ENCODE data around the gene FAM120A. TPM values are rescaled to one million over a fixed set of nuclear protein-coding genes. Genes with fewer than 3 reads are reported as not detected.

The FAM120A gene
- total RNA-seq, 4 donors from 2014 or later, result 44.4 to 94.7 (median 72.3) TPM

DNA sequence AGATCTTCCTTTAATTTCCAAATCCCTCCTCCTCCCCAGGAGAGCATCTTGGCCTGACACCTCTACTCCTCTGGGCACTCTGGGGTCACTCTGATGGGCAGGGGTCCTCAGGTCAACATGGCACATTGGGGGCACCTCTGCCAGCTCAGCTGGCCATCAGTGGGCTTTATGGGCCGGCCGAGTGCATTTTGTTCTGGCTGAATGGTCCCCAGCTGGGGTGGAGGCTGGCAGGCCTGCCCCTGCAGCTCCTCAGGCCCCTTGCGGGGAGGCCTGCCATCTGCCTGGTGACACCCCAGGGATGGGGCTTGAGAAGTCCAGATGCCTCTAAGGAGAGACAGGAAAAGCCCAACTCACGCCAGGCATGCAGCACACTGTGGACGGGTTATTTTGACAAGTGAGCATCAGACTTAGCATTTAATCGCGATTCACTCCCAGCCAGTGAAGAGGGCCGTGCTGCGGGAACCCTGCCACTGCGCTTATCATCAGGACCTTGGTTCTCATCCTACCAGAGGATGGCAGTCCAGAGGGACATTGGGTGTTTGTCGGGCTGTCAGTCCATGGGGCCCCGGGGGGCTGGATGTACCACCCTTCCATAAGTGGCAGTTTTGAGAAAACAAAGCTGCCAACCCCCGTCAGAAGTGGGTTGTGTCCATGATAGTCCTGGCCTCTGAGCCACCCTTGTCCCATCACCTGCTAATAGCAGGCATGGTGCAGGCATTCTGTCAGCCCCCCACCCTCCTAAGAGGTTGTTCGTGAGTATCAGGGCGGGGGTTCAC, 146.6 kb downstream of the FAM120A start:
- TF ChIP-seq POLR2A (IDR thresholded peaks at IDR 0.05), result no peak
- ATAC-seq, result no peak
- Histone ChIP-seq H3K27ac (peak overlapping the region in 1 of 4 donors; percentile 7), H3K9me3 (no peaks in the 10 kb centered on the region), H3K27me3 (no peaks in the 10 kb centered on the region), H3K36me3 (no peaks in the 10 kb centered on the region), H3K4me3 (no peak overlapping the region), H3K4me1 (peaks cover 22 to 55% of the 10 kb centered on the region in 2 donors)
- intact Hi-C loops (cut with DNase I; ENCODE audit: low total_unique reads), result no loop called here
- no peak for DNase-seq
- in situ Hi-C loops (cut with MboI; ENCODE audit: low sequenced_read_pairs in 4 of 4), result no loop called here

DNA sequence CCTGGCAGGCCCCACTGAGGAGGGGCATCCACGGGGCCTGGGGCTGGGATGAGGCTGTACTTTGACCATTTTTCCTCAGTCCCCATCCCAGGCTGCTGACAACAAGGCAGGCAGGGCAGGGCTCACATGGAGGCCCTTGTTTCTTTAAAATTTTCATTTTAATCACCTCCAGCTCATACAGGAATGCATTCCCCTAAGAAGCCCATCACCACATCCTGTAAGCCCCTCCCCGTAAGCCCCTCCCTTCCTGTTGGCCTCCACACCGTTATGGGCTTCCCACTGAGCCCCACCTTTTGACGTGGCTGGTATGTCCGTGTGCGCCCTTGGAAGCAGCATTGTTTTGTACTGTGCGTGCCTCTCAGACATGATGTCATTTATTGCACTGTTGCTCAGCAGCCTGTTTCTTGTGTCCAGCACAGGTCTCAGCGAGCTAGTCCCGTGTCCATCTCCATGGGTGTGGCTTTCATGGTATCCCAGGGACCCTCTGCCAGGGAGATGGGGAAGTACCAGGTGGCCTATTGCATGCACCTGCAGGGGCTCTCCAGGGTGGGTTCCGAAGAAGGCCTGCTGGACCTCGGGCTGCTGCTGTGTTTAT, 147.3 kb downstream of the FAM120A start:
- DNase-seq (no peak), ATAC-seq (no peak)
- no peak for TF ChIP-seq POLR2A (IDR thresholded peaks at IDR 0.05)
- TF ChIP-seq, protein P1, sequence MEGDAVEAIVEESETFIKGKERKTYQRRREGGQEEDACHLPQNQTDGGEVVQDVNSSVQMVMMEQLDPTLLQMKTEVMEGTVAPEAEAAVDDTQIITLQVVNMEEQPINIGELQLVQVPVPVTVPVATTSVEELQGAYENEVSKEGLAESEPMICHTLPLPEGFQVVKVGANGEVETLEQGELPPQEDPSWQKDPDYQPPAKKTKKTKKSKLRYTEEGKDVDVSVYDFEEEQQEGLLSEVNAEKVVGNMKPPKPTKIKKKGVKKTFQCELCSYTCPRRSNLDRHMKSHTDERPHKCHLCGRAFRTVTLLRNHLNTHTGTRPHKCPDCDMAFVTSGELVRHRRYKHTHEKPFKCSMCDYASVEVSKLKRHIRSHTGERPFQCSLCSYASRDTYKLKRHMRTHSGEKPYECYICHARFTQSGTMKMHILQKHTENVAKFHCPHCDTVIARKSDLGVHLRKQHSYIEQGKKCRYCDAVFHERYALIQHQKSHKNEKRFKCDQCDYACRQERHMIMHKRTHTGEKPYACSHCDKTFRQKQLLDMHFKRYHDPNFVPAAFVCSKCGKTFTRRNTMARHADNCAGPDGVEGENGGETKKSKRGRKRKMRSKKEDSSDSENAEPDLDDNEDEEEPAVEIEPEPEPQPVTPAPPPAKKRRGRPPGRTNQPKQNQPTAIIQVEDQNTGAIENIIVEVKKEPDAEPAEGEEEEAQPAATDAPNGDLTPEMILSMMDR (IDR thresholded peaks at IDR 0.05 in 4 of 5, conservative IDR thresholded peaks at IDR 0.05 in 1 of 5), result no peak
- in situ Hi-C loops (cut with MboI; ENCODE audit: low sequenced_read_pairs in 4 of 4), result no loop called here
- Histone ChIP-seq H3K4me1 (peaks cover 27 to 50% of the 10 kb centered on the region in 2 donors), H3K27ac (peak overlapping the region in 1 of 4 donors; percentile 7), H3K9me3 (no peaks in the 10 kb centered on the region), H3K4me3 (no peak overlapping the region), H3K36me3 (no peaks in the 10 kb centered on the region), H3K27me3 (no peaks in the 10 kb centered on the region)
- intact Hi-C loops (cut with DNase I; ENCODE audit: low total_unique reads), result no loop called here

DNA sequence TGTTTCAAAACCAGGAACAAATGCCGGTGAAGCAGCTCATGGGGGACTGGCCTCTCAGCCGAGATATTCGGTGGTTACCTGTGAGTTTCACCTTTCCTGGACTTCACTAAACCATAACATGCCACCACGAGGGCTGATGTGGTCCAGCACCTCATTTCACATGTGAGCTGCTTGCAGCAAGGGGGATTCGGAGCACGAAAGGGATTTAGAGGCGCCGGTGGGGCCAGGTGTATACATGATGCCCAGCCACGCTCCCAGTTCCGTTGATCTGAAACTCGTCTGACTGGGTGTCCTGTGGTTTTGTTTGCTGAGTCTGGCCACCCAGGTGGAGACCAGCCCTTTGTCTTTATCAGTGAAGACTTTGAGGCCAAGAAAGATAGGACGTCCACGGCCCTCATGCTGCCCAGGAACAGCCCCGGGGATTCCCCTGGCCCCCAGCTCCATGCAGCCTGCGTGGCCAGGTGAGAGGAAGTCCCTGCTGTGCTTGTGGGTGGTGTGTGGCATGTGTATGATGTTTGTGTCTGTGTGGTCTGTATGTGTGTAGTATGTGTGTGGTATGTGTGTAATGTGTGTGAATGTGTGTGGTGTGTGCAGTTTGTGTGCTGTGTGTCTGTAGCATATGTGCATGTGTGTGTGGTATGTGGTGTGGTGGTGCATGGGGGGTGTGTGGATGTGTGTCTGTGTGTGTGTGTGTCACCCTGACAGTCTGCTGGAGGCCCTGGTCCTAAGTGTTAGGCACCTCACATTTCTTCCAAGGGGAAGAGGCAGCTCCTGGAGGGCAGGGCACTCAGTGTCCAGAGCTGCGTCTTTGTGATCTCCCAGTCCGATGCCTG, 148.3 kb downstream of the FAM120A start:
- no peak overlapping the region for H3K27ac ChIP-seq
- H3K36me3 ChIP-seq, result no peaks in the 10 kb centered on the region
- ATAC-seq (no peak), DNase-seq (no peak)
- H3K4me1 ChIP-seq, result peaks cover 28 to 51% of the 10 kb centered on the region in 2 donors
- H3K9me3 ChIP-seq, result no peaks in the 10 kb centered on the region
- H3K4me3 ChIP-seq, result no peak overlapping the region
- TF ChIP-seq, protein P1 (IDR thresholded peaks at IDR 0.05 in 4 of 5, conservative IDR thresholded peaks at IDR 0.05 in 1 of 5), result no peak
- no peak for TF ChIP-seq POLR2A (IDR thresholded peaks at IDR 0.05)
- intact Hi-C loops (cut with DNase I; ENCODE audit: low total_unique reads), result no loop called here
- in situ Hi-C loops (cut with MboI; ENCODE audit: low sequenced_read_pairs in 4 of 4), result no loop called here
- no peaks in the 10 kb centered on the region for H3K27me3 ChIP-seq

DNA sequence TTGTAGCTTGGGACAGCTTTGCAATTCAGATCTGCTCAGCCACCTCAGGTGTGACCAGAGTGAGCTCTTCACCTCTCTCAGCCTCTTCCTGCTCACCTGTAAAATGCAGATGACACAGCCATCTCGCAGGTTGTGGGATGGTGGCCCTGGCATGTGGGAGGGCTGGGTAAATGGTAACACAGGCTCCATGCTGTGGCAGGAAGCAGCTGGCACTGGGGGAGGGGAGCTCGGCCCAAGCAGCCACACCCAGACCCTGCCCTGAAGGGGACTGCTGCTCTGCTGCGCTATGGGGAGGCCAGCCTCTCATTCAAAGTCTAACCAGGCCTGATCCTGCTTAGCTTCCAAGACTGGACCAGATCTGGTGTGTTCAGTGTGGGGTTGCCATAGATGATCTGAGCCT, 149.0 kb downstream of the FAM120A start:
- ATAC-seq (peak in 1 of 2 donors; percentile 47), DNase-seq (no peak)
- H3K4me1 ChIP-seq, result peaks cover 28 to 52% of the 10 kb centered on the region in 2 donors
- H3K4me3 ChIP-seq, result no peak overlapping the region
- TF ChIP-seq, protein P1 (IDR thresholded peaks at IDR 0.05 in 4 of 5, conservative IDR thresholded peaks at IDR 0.05 in 1 of 5), result no peak
- TF ChIP-seq POLR2A (IDR thresholded peaks at IDR 0.05), result no peak
- H3K27ac ChIP-seq, result no peak overlapping the region
- intact Hi-C loops (cut with DNase I; ENCODE audit: low total_unique reads) (no loop called here), in situ Hi-C loops (cut with MboI; ENCODE audit: low sequenced_read_pairs in 4 of 4) (no loop called here)
- H3K9me3 ChIP-seq, result no peaks in the 10 kb centered on the region
- no peaks in the 10 kb centered on the region for H3K27me3 ChIP-seq
- no peaks in the 10 kb centered on the region for H3K36me3 ChIP-seq

DNA sequence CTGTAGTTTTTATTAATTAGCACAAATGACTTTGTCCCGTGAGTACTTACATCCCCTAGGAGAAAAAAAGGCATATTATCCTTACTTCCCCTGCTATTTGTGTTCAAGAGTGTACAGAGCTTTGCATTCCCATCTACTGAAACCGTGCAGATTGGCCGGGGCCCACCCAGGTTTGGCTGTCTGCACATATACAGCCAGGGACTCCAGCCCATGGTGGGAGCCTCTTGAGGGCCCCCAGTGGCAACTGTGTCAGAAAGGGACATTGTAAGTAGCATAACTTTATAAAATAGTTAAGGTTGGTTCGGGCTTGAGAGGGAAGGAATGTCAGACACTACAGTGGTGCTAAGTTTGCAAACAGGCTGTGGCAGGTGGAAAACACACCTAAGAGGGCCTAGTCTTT, 149.6 kb downstream of the FAM120A start:
- ATAC-seq, result no peak
- in situ Hi-C loops (cut with MboI; ENCODE audit: low sequenced_read_pairs in 4 of 4) (no loop called here), intact Hi-C loops (cut with DNase I; ENCODE audit: low total_unique reads) (no loop called here)
- H3K27ac ChIP-seq, result no peak overlapping the region
- H3K4me3 ChIP-seq, result no peak overlapping the region
- DNase-seq, result no peak
- no peaks in the 10 kb centered on the region for H3K36me3 ChIP-seq
- H3K4me1 ChIP-seq, result peaks cover 28 to 52% of the 10 kb centered on the region in 2 donors
- TF ChIP-seq, protein P1 (IDR thresholded peaks at IDR 0.05 in 4 of 5, conservative IDR thresholded peaks at IDR 0.05 in 1 of 5), result no peak
- TF ChIP-seq POLR2A (IDR thresholded peaks at IDR 0.05), result no peak
- no peaks in the 10 kb centered on the region for H3K27me3 ChIP-seq
- H3K9me3 ChIP-seq, result no peaks in the 10 kb centered on the region
